Left lobe of liver (tissue), 2 donors: ENCODE measurements around the gene TOMM20. TPM values are rescaled to one million over a fixed set of nuclear protein-coding genes. Genes with fewer than 3 reads are reported as not detected.
A peak's percentile ranks its signal among the peaks of the same experiment; 100 is the strongest.
"Not testable (repeated sequence)": the region's sequence is repeated elsewhere in the genome, so short reads cannot be mapped to it uniquely, and the experiment has no call there.

Experiments used
- ATAC-seq: fragments of 200-7000 bp; cut with Tn5 transposase; one replicate; pipeline ENCODE4 v1.9.1; 2020; ENCODE audit warnings: mild to moderate bottlenecking, moderate library complexity
- DNase-seq: peaks from one replicate; pipeline ENCODE4 v3.0.0-alpha.2; 2020; ENCODE audit warnings: low spot score
- total RNA-seq: library from RNA; stranded (reverse); gene quantifications from one replicate; pipeline ENCODE4 v1.2.1, GENCODE V29; 2021
- donor health status: DM: no; HTN: no; CAD: no; lungs with moderate emphysema.
- donor health status: DM: no; HTN: yes; CAD: no.

TOMM20 gene
- total RNA-seq, 1 donor from 2014 or later: 48.7 TPM

GRCh38 chr1:235105051-235106043 is 23.3 kb downstream of the TOMM20 start:
- DNase-seq (peak; percentile 27), ATAC-seq (no peak)

- DNase-seq (peak; percentile 15), ATAC-seq (no peak)
These were observed 25.6 kb downstream of the TOMM20 start for GRCh38 chr1:235102993-235103411.

GRCh38 chr1:235102259-235102582 is 26.4 kb downstream of the TOMM20 start:
- no peak for ATAC-seq
- no peak for DNase-seq

GRCh38 chr1:235101558-235102258 is 26.9 kb downstream of the TOMM20 start:
- ATAC-seq: no peak

GRCh38 chr1:235100194-235100772 is 28.4 kb downstream of the TOMM20 start:
- peak; percentile 35 for DNase-seq
- ATAC-seq: no peak

More at GRCh38 chr1:235101558-235102258, 26.9 kb downstream of the TOMM20 start:
- DNase-seq: peak; percentile 14

GRCh38 chr1:235098991-235099390 is 29.6 kb downstream of the TOMM20 start:
- DNase-seq: no peak
- no peak for ATAC-seq

- DNase-seq (no peak), ATAC-seq (no peak)
These were observed 30.1 kb downstream of the TOMM20 start for GRCh38 chr1:235098547-235098946.

GRCh38 chr1:235097501-235097900 is 31.1 kb downstream of the TOMM20 start:
- DNase-seq: peak; percentile 39
- not testable (repeated sequence) for ATAC-seq

- ATAC-seq (no peak), DNase-seq (no peak)
These were observed 32.6 kb downstream of the TOMM20 start for GRCh38 chr1:235095938-235096562.

- DNase-seq (peak; percentile 72), ATAC-seq (peak; percentile 93)
These were observed 34.7 kb downstream of the TOMM20 start for GRCh38 chr1:235093696-235094592.

- peak; percentile 83 for ATAC-seq
- DNase-seq: no peak
These were observed 35.5 kb downstream of the TOMM20 start for GRCh38 chr1:235093013-235093695.

- DNase-seq, ATAC-seq: not testable (repeated sequence)
These were observed 36.2 kb downstream of the TOMM20 start for GRCh38 chr1:235092415-235092814.

GRCh38 chr1:235092045-235092406 is 36.6 kb downstream of the TOMM20 start:
- not testable (repeated sequence) for ATAC-seq, DNase-seq

GRCh38 chr1:235091319-235092044 is 37.2 kb downstream of the TOMM20 start:
- not testable (repeated sequence) for ATAC-seq
- DNase-seq: peak; percentile 23

GRCh38 chr1:235090406-235091069 is 38.1 kb downstream of the TOMM20 start:
- no peak for DNase-seq
- no peak for ATAC-seq

- no peak for DNase-seq
- no peak for ATAC-seq
These were observed 39.7 kb downstream of the TOMM20 start for GRCh38 chr1:235088907-235089306.

GRCh38 chr1:235088430-235088829 is 40.2 kb downstream of the TOMM20 start:
- ATAC-seq (no peak), DNase-seq (no peak)

- no peak for DNase-seq
- no peak for ATAC-seq
These were observed 40.7 kb downstream of the TOMM20 start for GRCh38 chr1:235087906-235088305.
